HepG2 (cell line): ENCODE measurements around the gene EPN2. TPM values are rescaled to one million over a fixed set of nuclear protein-coding genes. Genes with fewer than 3 reads are reported as not detected.

ENCODE experiments used
- GATA4 ChIP-seq: sonication (generic); IDR thresholded peaks from 2 replicates; pipeline ENCODE4 v1.6.1; 2016; ENCODE audit warnings: antibody characterized with exemption, low read depth, borderline replicate concordance
- MXD4 ChIP-seq: IDR thresholded peaks from 2 replicates; pipeline ENCODE4 v1.6.1; 2016; ENCODE audit warnings: mild to moderate bottlenecking, missing biosample characterization, missing genetic modification reagents
- NFATC3 ChIP-seq: sonication (generic); formaldehyde crosslinking; IDR thresholded peaks from 2 replicates; pipeline ENCODE4 v1.5.1; 2020; ENCODE audit warnings: mild to moderate bottlenecking, missing genetic modification reagents
- RFXAP ChIP-seq: sonication (generic); formaldehyde crosslinking; IDR thresholded peaks from 2 replicates; pipeline ENCODE4 v1.4.0; 2020; ENCODE audit warnings: missing genetic modification reagents, borderline replicate concordance
- ZNF143 ChIP-seq: sonication (generic); formaldehyde crosslinking; IDR thresholded peaks from 2 replicates; pipeline ENCODE4 v1.4.0; 2020; ENCODE audit warnings: missing genetic modification reagents
- ZNF414 ChIP-seq: sonication (generic); formaldehyde crosslinking; IDR thresholded peaks from 2 replicates; pipeline ENCODE4 v1.5.0; 2020; ENCODE audit warnings: missing genetic modification reagents
- polyA plus RNA-seq, 8 experiments: library from polyadenylated mRNA; depleted of rRNA in 3 of 8; stranded (reverse) in 7 of 8; unstranded in 1 of 8; fragments of >200 nt; fragmentation: Illumina TruSeq in 4 of 8; extraction: Trizol in 4 of 8; gene quantifications; 2 replicates each; pipeline versions ENCODE4 v1.2.1 to v1.2.3, GENCODE V29; 2011 to 2016; ENCODE audit warnings: low read depth in 4 of 8, missing spikeins in 1 of 8, mixed read lengths in 1 of 8; ENCODE audit not compliant: insufficient read depth in 1 of 8
- total RNA-seq, 5 experiments: library from RNA; depleted of rRNA; stranded (reverse); fragments of >200 nt; fragmentation: Illumina TruSeq; extraction: Trizol; gene quantifications; 2 replicates each; pipeline ENCODE4 v1.2.3, GENCODE V29; 2016; ENCODE audit warnings: low read depth in 1 of 5
- TF ChIP-seq, protein P1 (sequence below): sonication (generic); formaldehyde crosslinking; IDR thresholded peaks from 2 replicates; pipeline ENCODE4 v1.4.0; 2020; ENCODE audit warnings: mild to moderate bottlenecking, missing genetic modification reagents

EPN2 gene
- total and polyA plus RNA-seq, 2 of the 13 experiments (the other 11 are each of a cell fraction or from before 2014, with no cell fraction given), result 7.8 to 19.2 TPM

- TF ChIP-seq GATA4, result no peak
- peak; percentile 57; the same call in 1 of the 2 replicates for TF ChIP-seq MXD4 (CRISPR knock-in tag)
- TF ChIP-seq ZNF414 (CRISPR knock-in tag), result no peak
- TF ChIP-seq ZNF143 (CRISPR knock-in tag), result peak; percentile 67
- TF ChIP-seq, protein P1, sequence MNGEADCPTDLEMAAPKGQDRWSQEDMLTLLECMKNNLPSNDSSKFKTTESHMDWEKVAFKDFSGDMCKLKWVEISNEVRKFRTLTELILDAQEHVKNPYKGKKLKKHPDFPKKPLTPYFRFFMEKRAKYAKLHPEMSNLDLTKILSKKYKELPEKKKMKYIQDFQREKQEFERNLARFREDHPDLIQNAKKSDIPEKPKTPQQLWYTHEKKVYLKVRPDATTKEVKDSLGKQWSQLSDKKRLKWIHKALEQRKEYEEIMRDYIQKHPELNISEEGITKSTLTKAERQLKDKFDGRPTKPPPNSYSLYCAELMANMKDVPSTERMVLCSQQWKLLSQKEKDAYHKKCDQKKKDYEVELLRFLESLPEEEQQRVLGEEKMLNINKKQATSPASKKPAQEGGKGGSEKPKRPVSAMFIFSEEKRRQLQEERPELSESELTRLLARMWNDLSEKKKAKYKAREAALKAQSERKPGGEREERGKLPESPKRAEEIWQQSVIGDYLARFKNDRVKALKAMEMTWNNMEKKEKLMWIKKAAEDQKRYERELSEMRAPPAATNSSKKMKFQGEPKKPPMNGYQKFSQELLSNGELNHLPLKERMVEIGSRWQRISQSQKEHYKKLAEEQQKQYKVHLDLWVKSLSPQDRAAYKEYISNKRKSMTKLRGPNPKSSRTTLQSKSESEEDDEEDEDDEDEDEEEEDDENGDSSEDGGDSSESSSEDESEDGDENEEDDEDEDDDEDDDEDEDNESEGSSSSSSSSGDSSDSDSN, result peak; percentile 29
- TF ChIP-seq RFXAP (CRISPR knock-in tag), result peak; percentile 78; the same call in 1 of the 2 replicates
- no peak; the same call in 1 of the 2 replicates for TF ChIP-seq NFATC3 (CRISPR knock-in tag)
Observed at GRCh38 chr17:19377602-19378415, 140.6 kb downstream of the EPN2 start (continued).
